Testis (tissue), 2 donors: ENCODE data around the gene IFFO2.

Experiments used
- CTCF ChIP-seq, 3 experiments: fragments of 450-650 bp in 2 of 3; fragments of 200-600 bp in 1 of 3; sonication (generic) in 1 of 3; IDR thresholded peaks; one replicate each; pipeline ENCODE4 v1.5.1; 2016 to 2019; ENCODE audit warnings: antibody characterized with exemption in 3 of 3, mild to moderate bottlenecking in 2 of 3, moderate library complexity in 1 of 3
- POLR2A ChIP-seq: fragments of 450-650 bp; IDR thresholded peaks from one replicate; pipeline ENCODE4 v1.6.1; 2017; ENCODE audit warnings: antibody characterized with exemption, mild to moderate bottlenecking, moderate library complexity

GRCh38 chr1:18925279-18925678 lies 31.2 kb downstream of the IFFO2 start:
- TF ChIP-seq CTCF (IDR thresholded peaks at IDR 0.05): no peak
- no peak for TF ChIP-seq POLR2A
